Ishikawa (cell line): Measurements from ENCODE around the gene EDA2R.

Experiments used
- CEBPB ChIP-seq: IDR thresholded peaks from 2 replicates; pipeline ENCODE4 v1.6.1; 2012
- CREB1 ChIP-seq: IDR thresholded peaks from 2 replicates; pipeline ENCODE4 v1.6.1; 2012; ENCODE audit warnings: low read depth
- EGR1 ChIP-seq: IDR thresholded peaks from 2 replicates; pipeline ENCODE4 v1.6.1; 2012
- EP300 ChIP-seq: IDR thresholded peaks from 2 replicates; pipeline ENCODE4 v1.6.1; 2012; ENCODE audit warnings: borderline replicate concordance
- FOXM1 ChIP-seq: IDR thresholded peaks from 2 replicates; pipeline ENCODE4 v1.6.1; 2012; ENCODE audit warnings: low read depth, borderline replicate concordance
- NFIC ChIP-seq: IDR thresholded peaks from 2 replicates; pipeline ENCODE4 v1.6.1; 2012
- RAD21 ChIP-seq: IDR thresholded peaks from 2 replicates; pipeline ENCODE4 v1.6.1; 2012; ENCODE audit warnings: low read depth
- TAF1 ChIP-seq: IDR thresholded peaks from 2 replicates; pipeline ENCODE4 v1.6.1; 2012; ENCODE audit warnings: low read depth, mild to moderate bottlenecking
- TCF12 ChIP-seq: IDR thresholded peaks from 2 replicates; pipeline ENCODE4 v1.6.1; 2012; ENCODE audit warnings: low read depth
- TEAD4 ChIP-seq: IDR thresholded peaks from 2 replicates; pipeline ENCODE4 v1.6.1; 2012
- USF1 ChIP-seq: IDR thresholded peaks from 2 replicates; pipeline ENCODE4 v1.6.1; 2012
- YY1 ChIP-seq: IDR thresholded peaks from 2 replicates; pipeline ENCODE4 v1.6.1; 2012; ENCODE audit warnings: low read depth
- ZBTB7A ChIP-seq: IDR thresholded peaks from 2 replicates; pipeline ENCODE4 v1.6.1; 2012; ENCODE audit warnings: low read depth
- TF ChIP-seq, protein P1 (sequence below): IDR thresholded peaks from 2 replicates; pipeline ENCODE4 v1.6.1; 2012
- TF ChIP-seq, protein P2 (sequence below): IDR thresholded peaks from 2 replicates; pipeline ENCODE4 v1.6.1; 2012; ENCODE audit warnings: low read depth, mild to moderate bottlenecking

Gene EDA2R

DNA sequence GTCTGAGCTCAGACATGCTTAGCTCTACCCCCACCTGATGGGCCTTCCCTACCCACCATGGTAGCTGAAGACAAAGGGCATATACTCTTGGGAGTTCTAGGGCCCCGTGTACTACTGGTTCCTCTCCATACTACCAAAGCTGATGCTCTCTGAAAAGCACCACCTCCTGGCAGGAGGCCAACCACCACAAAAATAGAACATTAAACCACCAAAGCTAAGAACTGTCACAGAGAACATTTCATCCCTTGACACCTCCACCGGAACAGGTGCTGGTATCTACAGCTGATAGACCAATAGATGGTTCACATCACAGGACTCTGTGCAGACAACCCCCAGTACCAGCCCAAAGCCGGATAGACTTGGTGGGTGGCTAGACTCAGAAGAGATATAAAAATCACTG is 13.4 kb downstream of the EDA2R start:
- TF ChIP-seq CEBPB (no peak), TAF1 (no peak), EGR1 (no peak), EP300 (no peak), NFIC (no peak), YY1 (no peak), USF1 (no peak), TCF12 (no peak), RAD21 (no peak), TEAD4 (no peak), ZBTB7A (no peak), CREB1 (no peak), FOXM1 (no peak)
- TF ChIP-seq, protein P1, sequence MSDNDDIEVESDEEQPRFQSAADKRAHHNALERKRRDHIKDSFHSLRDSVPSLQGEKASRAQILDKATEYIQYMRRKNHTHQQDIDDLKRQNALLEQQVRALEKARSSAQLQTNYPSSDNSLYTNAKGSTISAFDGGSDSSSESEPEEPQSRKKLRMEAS, result no peak
- TF ChIP-seq, protein P2, sequence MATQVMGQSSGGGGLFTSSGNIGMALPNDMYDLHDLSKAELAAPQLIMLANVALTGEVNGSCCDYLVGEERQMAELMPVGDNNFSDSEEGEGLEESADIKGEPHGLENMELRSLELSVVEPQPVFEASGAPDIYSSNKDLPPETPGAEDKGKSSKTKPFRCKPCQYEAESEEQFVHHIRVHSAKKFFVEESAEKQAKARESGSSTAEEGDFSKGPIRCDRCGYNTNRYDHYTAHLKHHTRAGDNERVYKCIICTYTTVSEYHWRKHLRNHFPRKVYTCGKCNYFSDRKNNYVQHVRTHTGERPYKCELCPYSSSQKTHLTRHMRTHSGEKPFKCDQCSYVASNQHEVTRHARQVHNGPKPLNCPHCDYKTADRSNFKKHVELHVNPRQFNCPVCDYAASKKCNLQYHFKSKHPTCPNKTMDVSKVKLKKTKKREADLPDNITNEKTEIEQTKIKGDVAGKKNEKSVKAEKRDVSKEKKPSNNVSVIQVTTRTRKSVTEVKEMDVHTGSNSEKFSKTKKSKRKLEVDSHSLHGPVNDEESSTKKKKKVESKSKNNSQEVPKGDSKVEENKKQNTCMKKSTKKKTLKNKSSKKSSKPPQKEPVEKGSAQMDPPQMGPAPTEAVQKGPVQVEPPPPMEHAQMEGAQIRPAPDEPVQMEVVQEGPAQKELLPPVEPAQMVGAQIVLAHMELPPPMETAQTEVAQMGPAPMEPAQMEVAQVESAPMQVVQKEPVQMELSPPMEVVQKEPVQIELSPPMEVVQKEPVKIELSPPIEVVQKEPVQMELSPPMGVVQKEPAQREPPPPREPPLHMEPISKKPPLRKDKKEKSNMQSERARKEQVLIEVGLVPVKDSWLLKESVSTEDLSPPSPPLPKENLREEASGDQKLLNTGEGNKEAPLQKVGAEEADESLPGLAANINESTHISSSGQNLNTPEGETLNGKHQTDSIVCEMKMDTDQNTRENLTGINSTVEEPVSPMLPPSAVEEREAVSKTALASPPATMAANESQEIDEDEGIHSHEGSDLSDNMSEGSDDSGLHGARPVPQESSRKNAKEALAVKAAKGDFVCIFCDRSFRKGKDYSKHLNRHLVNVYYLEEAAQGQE, result no peak

- TF ChIP-seq, protein P1, result no peak
- TF ChIP-seq NFIC (no peak), TCF12 (no peak), CREB1 (no peak), FOXM1 (no peak), RAD21 (no peak), CEBPB (no peak), TAF1 (no peak), EP300 (no peak), USF1 (no peak)
These were observed 16.7 kb downstream of the EDA2R start for GRCh38 chrX:66622209-66622608.

DNA sequence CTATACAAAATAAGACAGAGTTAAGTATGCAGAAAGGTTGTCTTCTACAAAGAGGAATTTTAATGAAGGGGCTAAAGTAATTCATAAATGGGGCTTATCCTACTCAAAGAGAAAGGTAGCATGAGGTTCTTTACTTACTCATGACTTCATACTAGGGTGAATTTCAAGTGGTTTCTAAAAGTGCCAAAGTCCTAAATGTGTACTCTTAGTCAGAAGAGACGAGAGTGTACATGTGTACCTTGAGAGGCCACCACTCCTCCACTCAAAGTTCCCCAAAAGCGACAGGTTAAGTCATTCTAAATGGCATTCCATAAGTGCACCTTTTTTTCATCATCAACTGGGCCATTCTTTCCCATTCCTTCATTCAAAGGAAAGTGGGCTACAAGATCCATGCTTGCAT is 21.9 kb downstream of the EDA2R start:
- TF ChIP-seq USF1 (no peak), EP300 (no peak), CEBPB (no peak), CREB1 (no peak), TEAD4 (no peak), NFIC (no peak), EGR1 (no peak), TAF1 (no peak), FOXM1 (no peak), YY1 (no peak), ZBTB7A (no peak), TCF12 (no peak)
- TF ChIP-seq, protein P2, result no peak
- TF ChIP-seq, protein P1, result no peak

DNA sequence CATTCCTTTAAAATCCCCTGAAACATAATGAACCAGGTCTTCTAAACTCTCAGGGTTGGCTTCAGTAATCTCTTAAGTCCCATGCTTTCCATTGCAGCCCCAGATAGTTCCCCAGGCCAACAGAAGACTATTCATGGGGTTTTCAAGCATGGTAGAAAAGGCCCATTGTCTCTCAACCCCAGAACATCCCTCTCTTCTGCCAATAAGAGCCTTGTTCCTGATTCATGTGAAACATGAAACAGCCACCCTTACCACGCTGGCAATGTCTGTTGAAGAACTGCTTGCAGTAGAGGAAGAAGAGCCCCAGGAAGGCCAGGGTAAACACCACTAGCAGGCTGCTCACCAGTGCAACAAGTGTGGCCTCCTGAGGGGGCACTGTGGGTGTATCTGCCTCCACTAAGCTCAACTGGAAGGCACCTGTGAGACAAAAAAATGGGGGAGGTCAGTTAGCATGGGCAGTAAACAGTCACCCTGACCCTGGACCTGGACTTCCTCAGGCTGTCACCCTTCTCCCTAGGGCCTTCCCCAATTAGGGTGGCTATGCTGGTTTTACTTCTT is 36.4 kb downstream of the EDA2R start:
- TF ChIP-seq CREB1 (no peak), FOXM1 (no peak), TAF1 (no peak), TCF12 (no peak), EP300 (no peak), EGR1 (no peak)
- TF ChIP-seq, protein P2, result no peak
- TF ChIP-seq, protein P1, result no peak
